ENCODE data around the gene IMPA2.
A peak's percentile ranks its signal among the peaks of the same experiment; 100 is the strongest.

Gene IMPA2

GRCh38 chr18:11990539-11990938, 9.2 kb downstream of the IMPA2 start:
- DNase-seq (ENCODE audit: low spot score) = no peak

- no peak for DNase-seq (ENCODE audit: low spot score)
Measured at GRCh38 chr18:11991021-11991795, 9.9 kb downstream of the IMPA2 start.

- DNase-seq (ENCODE audit: low spot score) = no peak
Measured at GRCh38 chr18:11992096-11992790, 10.9 kb downstream of the IMPA2 start.

- DNase-seq (ENCODE audit: low spot score) = no peak
Measured at GRCh38 chr18:11993264-11993916, 12.1 kb downstream of the IMPA2 start.

GRCh38 chr18:11994336-11994702, 13.0 kb downstream of the IMPA2 start:
- DNase-seq (ENCODE audit: low spot score) = no peak

- DNase-seq (ENCODE audit: low spot score) = no peak
Measured at GRCh38 chr18:11994703-11995444, 13.6 kb downstream of the IMPA2 start.

GRCh38 chr18:11995445-11996189, 14.3 kb downstream of the IMPA2 start:
- peak; percentile 79 for DNase-seq (ENCODE audit: low spot score)

- DNase-seq (ENCODE audit: low spot score) = no peak
Measured at GRCh38 chr18:11996190-11996754, 15.0 kb downstream of the IMPA2 start.

- no peak for DNase-seq (ENCODE audit: low spot score)
Measured at GRCh38 chr18:11996907-11997306, 15.6 kb downstream of the IMPA2 start.

- DNase-seq (ENCODE audit: low spot score) = no peak
Measured at GRCh38 chr18:11997466-11997865, 16.2 kb downstream of the IMPA2 start.

- no peak for DNase-seq (ENCODE audit: low spot score)
Measured at GRCh38 chr18:11998193-11998592, 16.9 kb downstream of the IMPA2 start.

GRCh38 chr18:11999429-11999828, 18.1 kb downstream of the IMPA2 start:
- no peak for DNase-seq (ENCODE audit: low spot score)

GRCh38 chr18:12000072-12000659, 18.9 kb downstream of the IMPA2 start:
- no peak for DNase-seq (ENCODE audit: low spot score)

- DNase-seq (ENCODE audit: low spot score) = no peak
Measured at GRCh38 chr18:12001421-12001820, 20.1 kb downstream of the IMPA2 start.

GRCh38 chr18:12003894-12004293, 22.6 kb downstream of the IMPA2 start:
- DNase-seq (ENCODE audit: low spot score) = no peak

- DNase-seq (ENCODE audit: low spot score) = no peak
Measured at GRCh38 chr18:12005538-12006487, 24.5 kb downstream of the IMPA2 start.

- no peak for DNase-seq (ENCODE audit: low spot score)
Measured at GRCh38 chr18:12006488-12006840, 25.2 kb downstream of the IMPA2 start.

GRCh38 chr18:12007063-12007462, 25.8 kb downstream of the IMPA2 start:
- no peak for DNase-seq (ENCODE audit: low spot score)

- DNase-seq (ENCODE audit: low spot score) = no peak
Measured at GRCh38 chr18:12008181-12008767, 27.0 kb downstream of the IMPA2 start.

Data from NAMALWA (cell line).